Lower leg skin (tissue), 4 donors: ENCODE measurements around the gene EGR2. TPM values are rescaled to one million over a fixed set of nuclear protein-coding genes. Genes with fewer than 3 reads are reported as not detected.

ENCODE experiments used
- DNase-seq, 2 donors: peaks; one replicate each; pipeline ENCODE4 v3.0.0-alpha.2; 2019; ENCODE audit warnings: low spot score in 2 of 2
- H3K4me3 ChIP-seq: fragments of 200-600 bp; sonication (generic); 2 replicates; pipeline ENCODE4 v1.5.1; 2017; ENCODE audit warnings: mild to moderate bottlenecking, low read depth; ENCODE audit not compliant: poor library complexity, severe bottlenecking
- CTCF ChIP-seq, 3 donors: fragments of 450-650 bp; IDR thresholded peaks; one replicate each; pipeline ENCODE4 v1.5.1; 2016; ENCODE audit warnings: antibody characterized with exemption in 3 of 3, mild to moderate bottlenecking in 3 of 3, moderate library complexity in 2 of 3
- POLR2A ChIP-seq, 2 donors: fragments of 450-650 bp; IDR thresholded peaks; one replicate each; pipeline ENCODE4 v1.6.1; 2016 to 2017; ENCODE audit warnings: antibody characterized with exemption in 2 of 2, mild to moderate bottlenecking in 1 of 2, moderate library complexity in 1 of 2
- WGBS, 2 donors: methylation state at CpG; one replicate each; pipeline ENCODE4 v1.1.5; 2018; 5-methylcytosine and 5-hydroxymethylcytosine counted together
- intact Hi-C: fragments of 100-400 bp; cut with DNase I; formaldehyde crosslinking; loops from one replicate; pipeline ENCODE4 v1.15.0; 2023; ENCODE audit warnings: low total_unique reads
- total RNA-seq, 4 donors: library from RNA; depleted of rRNA; stranded (reverse); fragments of >200 nt; gene quantifications; one replicate each; pipeline ENCODE4 v1.1.0, GENCODE V29; 2016

The EGR2 gene
- total RNA-seq, 4 donors from 2014 or later, result 9.7 to 23.8 (median 18.1) TPM

GRCh38 chr10:62829622-62830021 is 13.5 kb upstream of the EGR2 start:
- no peak overlapping the region for H3K4me3 ChIP-seq
- DNase-seq, result no peak
- TF ChIP-seq POLR2A (IDR thresholded peaks at IDR 0.05) (no peak), CTCF (IDR thresholded peaks at IDR 0.05) (no peak)
- WGBS, 2 donors, result 75 to 84% methylated on average over 2 of the region's 2 CpGs
- intact Hi-C loops, result no loop called here

DNA sequence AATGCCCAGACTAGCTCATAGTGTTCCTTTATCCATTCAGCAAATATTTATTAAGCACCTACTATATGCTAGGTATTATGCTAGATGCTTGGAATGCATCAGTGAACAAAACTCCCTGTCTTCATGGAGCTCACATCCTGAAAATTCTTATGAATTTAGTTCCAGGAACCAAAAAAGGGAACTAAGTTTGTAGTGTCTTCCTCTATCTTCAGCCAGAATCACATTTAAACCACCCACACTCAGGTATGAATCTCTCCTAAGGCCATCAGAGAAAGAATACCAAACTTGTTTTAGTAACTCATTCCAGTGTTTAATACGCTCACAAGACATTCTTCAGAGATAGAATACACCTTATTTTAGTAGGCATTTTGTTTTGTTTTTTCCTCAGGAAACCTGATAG is 10.1 kb upstream of the EGR2 start:
- TF ChIP-seq POLR2A (IDR thresholded peaks at IDR 0.05) (no peak), CTCF (IDR thresholded peaks at IDR 0.05) (no peak)
- no peak for DNase-seq
- WGBS, 2 donors, result 86 to 100% methylated on average over 1 of the region's 1 CpG
- intact Hi-C loops, result no loop called here
- no peak overlapping the region for H3K4me3 ChIP-seq

DNA sequence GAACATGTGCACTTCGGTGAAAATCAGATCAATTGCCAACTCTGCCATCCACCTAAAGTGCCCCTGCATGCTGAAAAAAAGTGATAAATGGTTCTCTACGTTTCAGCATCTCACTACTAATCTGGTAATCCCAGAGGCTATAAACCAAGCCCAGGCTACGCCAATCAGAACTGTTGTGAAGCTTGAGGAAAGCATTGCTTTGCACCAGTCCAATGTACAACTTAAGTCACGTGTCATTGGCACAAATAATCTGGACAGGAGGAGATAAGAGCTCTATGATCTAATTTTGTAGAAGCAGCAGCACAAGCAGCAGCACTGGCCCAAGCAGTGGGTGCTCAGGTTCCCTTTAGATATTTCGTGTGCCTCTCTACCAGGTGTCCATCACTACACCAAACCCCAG is 4.4 kb upstream of the EGR2 start:
- WGBS, 2 donors, result 69 to 77% methylated on average over 5 of the region's 5 CpGs
- no peak for DNase-seq
- intact Hi-C loops, result no loop called here
- TF ChIP-seq POLR2A (IDR thresholded peaks at IDR 0.05) (no peak), CTCF (IDR thresholded peaks at IDR 0.05) (no peak)
- no peak overlapping the region for H3K4me3 ChIP-seq

DNA sequence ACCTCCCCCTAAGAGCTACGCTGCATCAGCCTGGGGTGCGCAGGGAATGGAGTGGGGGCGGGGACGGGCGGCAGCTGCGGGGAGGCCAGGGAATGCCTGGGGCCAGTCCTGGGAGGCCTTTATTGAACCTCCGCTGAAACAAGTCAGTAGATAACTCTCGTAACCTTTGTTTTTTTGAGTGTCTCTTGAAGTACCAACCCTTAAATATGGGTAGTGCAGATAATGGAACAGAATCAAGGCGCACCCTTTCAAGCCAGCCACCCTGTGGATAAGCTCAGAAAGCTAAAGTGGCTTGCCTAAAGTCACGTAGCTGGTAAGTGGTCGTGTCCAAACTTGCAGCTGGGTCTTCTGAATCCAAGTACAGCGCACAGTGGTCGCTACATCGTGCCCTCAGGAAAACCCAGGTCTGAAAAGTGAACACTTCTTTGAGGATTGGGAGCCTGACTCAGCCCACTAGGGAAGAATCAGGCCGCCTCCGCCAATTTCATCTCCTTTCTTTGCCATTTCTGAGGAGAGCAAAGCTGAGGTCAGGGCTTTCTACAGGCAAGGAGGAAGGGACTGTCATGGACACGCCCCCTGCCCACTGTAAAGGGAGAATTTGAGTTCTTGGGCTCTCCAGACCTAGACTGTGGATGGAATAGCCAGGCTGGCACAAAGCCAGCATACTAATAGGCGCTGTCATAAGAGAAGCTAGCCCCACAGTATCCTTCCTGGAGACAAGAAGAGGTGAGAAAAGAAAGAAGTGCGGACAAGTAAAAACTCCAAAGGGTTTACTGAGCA is 3.2 kb upstream of the EGR2 start:
- 40 to 45% methylated on average over 19 of the region's 19 CpGs for WGBS, 2 donors
- no peak overlapping the region for H3K4me3 ChIP-seq
- intact Hi-C loops, result loop anchor here (5.0 kb wide), 1 partner anchor 227 kb away; no protein-coding TSS in a partner anchor
- TF ChIP-seq POLR2A (IDR thresholded peaks at IDR 0.05), result no peak
- no peak for TF ChIP-seq CTCF (IDR thresholded peaks at IDR 0.05)
- DNase-seq, result no peak

DNA sequence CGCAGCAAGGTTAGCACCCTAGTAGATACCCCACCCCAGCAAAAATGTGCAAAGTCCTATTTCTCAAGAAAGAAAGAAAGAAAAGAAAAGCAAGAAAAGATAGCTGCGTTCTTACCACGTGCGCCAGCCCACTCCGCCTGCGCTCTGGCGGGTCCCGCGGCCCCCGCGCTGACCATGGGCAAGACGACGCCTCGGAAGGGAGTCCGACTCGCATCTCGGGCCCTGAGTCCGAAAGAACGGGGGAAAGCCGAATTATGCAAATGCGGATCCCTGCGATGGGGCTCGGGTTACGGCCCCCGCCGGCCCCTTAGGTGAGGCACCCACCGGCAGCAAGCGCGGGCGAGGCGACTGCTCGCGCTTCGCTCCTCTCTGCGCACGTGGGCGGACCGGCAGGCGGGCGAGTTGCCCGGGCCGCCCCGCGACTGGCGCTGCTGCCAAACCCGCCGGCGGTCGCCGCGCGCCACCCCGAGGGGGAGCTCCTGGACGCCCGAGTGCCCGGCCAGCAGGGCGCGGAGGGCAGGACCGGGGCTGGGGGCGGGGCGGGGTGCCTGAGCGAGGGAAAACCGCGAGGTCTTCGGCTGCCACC is 2.4 kb upstream of the EGR2 start:
- intact Hi-C loops, result loop anchor here (5.0 kb wide), 1 partner anchor 226 kb away; no protein-coding TSS in a partner anchor
- peak overlapping the region; percentile 9 for H3K4me3 ChIP-seq
- WGBS, 2 donors, result 4 to 7% methylated on average over 26 to 29 of the region's 65 CpGs
- TF ChIP-seq CTCF (IDR thresholded peaks at IDR 0.05) (no peak), POLR2A (IDR thresholded peaks at IDR 0.05) (no peak)
- DNase-seq, result no peak
